Measurements from ENCODE around the gene PSMD14.

DNA sequence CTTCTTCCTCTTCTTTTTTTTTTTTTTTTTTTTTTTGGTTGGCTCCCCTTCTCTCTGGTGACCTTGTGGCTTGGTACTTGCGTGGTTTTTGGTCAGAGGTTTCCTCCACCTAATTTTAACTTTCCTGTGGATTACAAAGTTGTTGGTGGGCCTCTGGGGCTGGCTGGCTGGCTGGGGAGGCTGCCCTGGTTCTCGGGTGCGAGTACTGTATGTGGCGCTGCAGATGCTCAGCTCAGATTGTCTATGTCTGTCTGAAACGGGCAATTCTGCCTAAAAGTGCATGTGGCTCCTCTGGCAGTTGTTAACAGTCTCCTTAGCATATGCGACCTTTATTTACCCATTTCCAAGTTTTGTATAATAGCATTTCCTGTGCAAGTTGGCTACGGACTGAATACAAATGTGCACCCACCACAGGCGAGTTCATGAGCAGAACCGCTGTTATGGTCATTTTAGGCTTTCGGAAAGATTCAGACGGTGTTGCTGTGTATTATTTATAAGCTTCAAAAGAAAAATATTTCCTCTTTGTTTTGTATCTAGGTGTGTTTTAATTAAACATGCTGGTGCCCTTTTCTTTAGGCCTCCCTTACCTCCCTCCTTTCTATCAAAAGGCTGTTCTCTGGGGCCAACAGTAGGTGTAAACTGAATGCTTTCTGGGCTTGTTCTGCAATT is 112.3 kb downstream of the PSMD14 start:
- TF ChIP-seq POLR2A (IDR thresholded peaks at IDR 0.05; ENCODE audit: low read length) (no peak), GATA1 (IDR thresholded peaks at IDR 0.05; ENCODE audit: low read depth, low read length) (no peak)

Measured in erythroblast (primary cell).